ENCODE results near the gene CENPB.
"Not testable (repeated sequence)": the region's sequence is repeated elsewhere in the genome, so short reads cannot be mapped to it uniquely, and the experiment has no call there.

The CENPB gene

GRCh38 chr20:3808544-3808943 is 22.0 kb upstream of the CENPB start:
- no peak for DNase-seq

GRCh38 chr20:3804781-3805180 is 18.2 kb upstream of the CENPB start:
- DNase-seq, result no peak

- no peak for DNase-seq
Observed at GRCh38 chr20:3804254-3804751, 17.8 kb upstream of the CENPB start.

DNA sequence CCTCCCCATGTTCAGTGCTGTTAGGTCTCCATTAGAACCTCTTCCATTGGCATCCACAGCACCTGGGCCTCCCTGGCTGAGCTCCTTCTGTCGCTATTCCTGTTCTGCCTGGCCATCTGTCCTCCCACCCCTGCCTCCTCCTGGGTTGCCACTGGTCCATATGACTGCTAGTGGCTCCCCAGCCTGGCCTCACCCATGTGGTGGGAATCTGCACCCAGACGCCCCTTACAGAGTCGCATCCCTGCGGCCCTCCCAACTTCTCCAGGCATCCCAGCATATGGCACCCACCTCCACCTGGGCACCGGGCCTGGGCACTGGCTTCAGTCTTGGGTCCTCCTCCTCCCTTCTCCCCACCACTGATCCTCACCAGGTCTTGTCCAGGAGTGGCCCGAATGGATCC is 17.3 kb upstream of the CENPB start:
- no peak for DNase-seq

DNA sequence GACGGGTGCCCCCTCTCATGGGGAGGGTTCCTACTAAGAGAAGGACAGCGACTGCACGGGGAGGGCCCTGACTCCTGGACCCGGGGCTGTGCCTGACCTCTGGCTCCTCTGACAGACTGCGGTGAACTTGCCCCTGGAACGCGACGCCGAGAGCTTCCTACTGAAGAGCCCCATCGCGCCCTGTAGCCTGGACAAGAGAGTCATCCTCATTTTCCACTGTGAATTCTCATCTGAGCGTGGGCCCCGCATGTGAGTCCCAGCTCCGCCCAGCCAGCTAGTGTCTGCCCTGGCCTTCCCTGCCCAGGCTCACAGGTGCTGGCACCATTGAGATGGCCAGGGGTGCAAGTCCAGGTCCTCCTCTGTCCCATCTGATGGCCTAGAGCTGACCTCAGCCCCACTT is 16.7 kb upstream of the CENPB start:
- no peak for DNase-seq

GRCh38 chr20:3802524-3803239 is 16.1 kb upstream of the CENPB start:
- no peak for DNase-seq

- no peak for DNase-seq
Observed at GRCh38 chr20:3801846-3802245, 15.3 kb upstream of the CENPB start.

DNA sequence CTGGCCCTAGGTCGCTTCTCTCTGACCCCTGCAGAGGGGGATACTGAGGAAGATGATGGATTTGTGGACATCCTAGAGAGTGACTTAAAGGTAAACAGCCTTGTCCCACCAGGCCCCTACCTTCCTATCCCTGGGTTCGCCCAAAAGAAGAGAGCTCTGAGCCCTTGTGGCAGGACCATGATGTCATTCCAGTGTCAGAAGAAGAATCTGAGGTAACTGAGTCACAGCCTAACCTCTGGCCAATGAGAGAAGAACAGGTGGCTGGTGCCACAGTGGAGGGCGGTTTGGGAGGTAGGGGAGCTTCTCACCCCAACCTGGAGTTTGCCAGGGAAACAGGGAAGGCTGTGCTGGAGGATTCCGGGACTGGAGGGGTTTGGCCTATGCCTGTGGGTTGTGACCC is 14.8 kb upstream of the CENPB start:
- DNase-seq, result no peak

GRCh38 chr20:3800878-3801260 is 14.3 kb upstream of the CENPB start:
- DNase-seq, result no peak

- DNase-seq, result no peak
Observed at GRCh38 chr20:3800256-3800877, 13.8 kb upstream of the CENPB start.

DNA sequence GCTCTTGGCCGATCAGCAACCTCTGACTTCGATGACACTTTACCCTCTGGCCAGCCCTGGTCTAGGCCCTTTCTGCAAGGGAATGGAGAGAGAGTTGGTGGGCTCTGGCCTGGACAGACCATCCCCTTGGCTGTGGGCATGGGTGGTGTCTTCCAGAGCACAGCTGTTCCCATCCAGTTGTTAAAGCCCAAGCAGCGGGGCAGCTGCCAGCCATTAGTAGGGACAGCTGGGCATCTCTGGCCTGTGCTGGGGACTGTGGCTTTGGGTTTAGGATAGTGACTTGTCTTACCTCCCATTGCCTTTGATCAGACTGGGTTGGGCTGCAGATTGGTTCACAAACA is 12.3 kb upstream of the CENPB start:
- DNase-seq, result no peak

- no peak for DNase-seq
Observed at GRCh38 chr20:3798373-3798768, 11.8 kb upstream of the CENPB start.

DNA sequence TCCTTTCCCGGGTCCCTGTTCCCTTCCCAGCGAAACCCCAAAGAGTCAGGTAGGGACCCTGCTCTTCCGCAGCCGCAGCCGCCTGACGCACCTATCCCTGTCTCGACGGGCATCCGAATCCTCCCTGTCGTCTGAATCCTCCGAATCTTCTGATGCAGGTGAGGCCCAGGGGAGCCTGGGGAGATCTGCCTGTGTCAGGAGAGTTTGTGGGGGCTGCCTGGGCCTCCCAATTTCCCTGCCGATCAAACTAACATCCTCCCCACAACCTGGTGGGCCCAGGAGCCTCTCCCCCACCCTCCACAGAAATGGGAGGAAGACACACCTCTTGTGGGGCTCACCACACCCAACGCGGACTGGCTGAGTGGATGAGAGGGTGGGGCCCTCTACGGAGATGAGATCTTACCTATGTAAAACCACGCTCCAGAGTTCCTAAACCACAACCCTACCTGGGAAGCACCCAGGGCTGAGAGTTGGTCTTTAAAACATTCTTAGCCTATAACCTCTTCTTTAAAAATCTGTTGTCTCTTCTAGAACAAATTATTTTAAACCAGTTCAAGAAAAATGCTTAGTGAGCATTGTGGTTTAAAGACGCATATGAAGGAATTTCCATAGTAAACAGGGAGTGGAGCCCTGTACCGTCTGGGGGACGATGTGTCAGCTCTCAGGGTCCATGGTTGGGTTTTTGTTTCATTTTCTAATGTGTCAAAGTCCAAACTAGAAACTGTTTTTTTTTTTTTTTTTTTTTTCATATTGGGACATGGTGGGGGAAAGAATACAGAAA is 11.2 kb upstream of the CENPB start:
- peak; percentile 86 for DNase-seq

DNA sequence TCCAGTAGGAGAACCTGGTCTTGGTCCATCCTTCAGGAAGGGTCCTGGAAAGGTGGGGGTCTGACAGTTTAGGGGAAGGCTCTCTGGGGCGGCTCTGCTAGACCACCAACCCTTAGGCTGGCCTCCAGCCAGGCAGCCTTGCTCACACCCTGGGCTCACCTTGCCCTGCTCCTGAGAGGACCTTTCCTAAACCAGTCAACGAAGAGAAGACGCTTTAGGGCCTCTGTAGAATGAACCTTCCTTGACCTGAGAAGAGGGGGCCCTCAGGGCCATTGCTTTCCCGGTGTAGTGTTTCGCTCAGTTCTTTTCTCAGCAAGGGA is 10.6 kb upstream of the CENPB start:
- DNase-seq, result no peak

DNA sequence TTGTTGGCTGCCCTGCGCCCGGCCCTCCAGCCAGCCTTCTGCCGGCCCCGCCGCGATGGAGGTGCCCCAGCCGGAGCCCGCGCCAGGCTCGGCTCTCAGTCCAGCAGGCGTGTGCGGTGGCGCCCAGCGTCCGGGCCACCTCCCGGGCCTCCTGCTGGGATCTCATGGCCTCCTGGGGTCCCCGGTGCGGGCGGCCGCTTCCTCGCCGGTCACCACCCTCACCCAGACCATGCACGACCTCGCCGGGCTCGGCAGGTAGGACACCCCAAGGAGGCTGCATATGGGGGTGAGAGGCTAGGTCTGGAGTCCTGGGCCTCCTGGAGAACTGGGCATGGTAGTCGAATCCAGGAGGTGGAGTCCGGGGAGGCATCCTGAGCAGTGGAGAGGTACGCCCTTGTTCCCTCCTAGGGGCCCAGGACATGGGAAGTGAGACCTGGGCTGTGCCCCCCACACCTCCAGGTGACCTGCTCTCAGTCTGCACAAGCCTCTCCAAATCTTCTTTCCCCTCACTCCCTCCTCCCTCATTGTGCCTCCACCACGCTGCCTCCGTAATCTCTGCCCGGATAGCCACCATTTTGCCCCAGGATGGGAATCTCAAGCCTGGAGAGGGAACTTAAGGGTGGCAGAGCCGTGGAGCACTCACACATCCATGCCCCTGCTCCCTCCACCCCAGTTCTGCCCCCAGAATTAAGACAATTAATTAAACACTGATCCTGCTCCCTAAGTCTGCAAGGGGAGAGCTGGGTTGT is 10.1 kb upstream of the CENPB start:
- DNase-seq, result no peak

GRCh38 chr20:3795511-3796468 is 9.2 kb upstream of the CENPB start, which contains the start of gene CDC25B:
CDC25B (plus strand) TSS chr20:3796310; CDS start chr20:3796532, 222 bp downstream.
- peak; percentile 91 for DNase-seq

- DNase-seq, result no peak
Observed at GRCh38 chr20:3794701-3795420, 8.3 kb upstream of the CENPB start.

DNA sequence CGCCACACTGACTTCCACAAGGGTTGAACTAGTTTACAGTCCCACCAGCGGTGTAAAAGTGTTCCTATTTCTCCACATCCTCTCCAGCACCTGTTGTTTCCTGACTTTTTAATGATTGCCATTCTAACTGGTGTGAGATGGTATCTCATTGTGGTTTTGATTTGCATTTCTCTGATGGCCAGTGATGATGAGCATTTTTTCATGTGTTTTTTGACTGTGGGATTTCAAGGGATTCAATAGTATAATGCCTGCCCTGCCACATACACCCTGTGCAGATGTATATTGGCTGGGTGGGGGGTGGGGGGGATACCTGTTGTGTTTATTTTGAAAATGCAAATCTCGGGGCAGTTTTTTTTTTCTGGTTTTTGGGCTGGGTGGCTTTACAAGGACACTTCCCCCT is 7.6 kb upstream of the CENPB start:
- not testable (repeated sequence) for DNase-seq

GRCh38 chr20:3789201-3789600 is 2.7 kb upstream of the CENPB start:
- not testable (repeated sequence) for DNase-seq

DNA sequence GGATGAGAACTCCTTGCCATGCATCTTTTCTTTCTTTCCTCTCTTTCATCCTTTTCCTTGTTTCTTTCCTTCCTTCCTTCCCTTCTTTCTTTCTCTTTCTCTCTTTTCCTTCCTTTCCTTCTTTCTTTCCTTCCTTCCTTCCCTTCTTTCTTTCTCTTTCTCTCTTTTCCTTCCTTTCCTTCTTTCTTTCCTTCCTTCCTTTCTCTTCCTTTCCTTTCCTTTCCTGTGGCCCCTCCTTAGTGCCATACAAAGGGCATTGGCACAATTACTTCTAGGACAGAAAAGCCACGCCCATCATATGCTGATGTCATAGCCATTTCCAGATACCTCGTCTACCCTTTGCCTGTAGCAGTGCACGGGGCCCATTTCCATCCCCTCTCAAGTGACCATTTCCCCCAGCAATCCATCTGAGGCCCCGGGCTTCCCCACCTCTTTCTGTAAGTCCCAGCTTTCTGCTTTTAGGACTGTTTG is 2.2 kb upstream of the CENPB start:
- DNase-seq, result no peak

DNA sequence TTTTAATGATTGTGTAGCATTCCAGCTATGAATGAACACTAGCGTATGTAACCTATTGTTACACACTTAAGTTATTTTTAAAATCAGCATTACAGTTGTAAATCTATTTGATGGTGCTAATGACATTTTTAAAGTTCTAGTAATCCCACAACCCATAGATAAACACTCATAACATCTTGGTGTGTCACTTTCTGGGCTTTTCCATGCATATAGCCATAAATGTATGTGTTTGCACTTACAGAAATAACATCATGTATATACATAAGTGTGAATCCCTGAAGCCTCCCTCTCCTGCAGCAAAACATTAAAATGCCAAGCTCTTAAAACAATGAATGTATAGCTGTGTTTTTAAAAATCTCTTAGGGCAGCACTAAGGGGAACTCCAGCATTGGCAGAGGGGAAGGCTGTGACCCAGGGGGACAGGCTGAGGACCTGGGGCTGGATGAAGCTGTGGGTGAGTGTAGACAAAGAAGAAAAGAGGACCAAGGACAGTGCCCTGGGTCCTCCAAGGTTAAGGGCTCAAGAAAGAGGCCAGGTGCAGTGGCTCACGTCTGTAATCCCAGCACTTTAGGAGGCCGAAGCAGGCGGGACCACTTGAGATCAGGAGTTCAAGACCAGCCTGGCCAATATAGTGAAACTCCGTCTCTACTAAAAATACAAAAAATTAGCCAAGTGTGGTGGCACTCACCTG is 929 bp upstream of the CENPB start:
- DNase-seq, result no peak
